AG09319 (cell line): ENCODE results near the gene ZNF335.

ENCODE experiments used
- DNase-seq: peaks from one replicate; pipeline ENCODE4 v3.0.0-alpha.2; 2010; ENCODE audit warnings: low read depth; ENCODE audit errors: extremely low read depth
- TF ChIP-seq, protein P1 (sequence below): IDR thresholded peaks from 2 replicates; pipeline ENCODE4 v1.5.1; 2011; ENCODE audit warnings: low read depth, mild to moderate bottlenecking, inconsistent platforms, low read length, moderate library complexity

ZNF335 gene

DNA sequence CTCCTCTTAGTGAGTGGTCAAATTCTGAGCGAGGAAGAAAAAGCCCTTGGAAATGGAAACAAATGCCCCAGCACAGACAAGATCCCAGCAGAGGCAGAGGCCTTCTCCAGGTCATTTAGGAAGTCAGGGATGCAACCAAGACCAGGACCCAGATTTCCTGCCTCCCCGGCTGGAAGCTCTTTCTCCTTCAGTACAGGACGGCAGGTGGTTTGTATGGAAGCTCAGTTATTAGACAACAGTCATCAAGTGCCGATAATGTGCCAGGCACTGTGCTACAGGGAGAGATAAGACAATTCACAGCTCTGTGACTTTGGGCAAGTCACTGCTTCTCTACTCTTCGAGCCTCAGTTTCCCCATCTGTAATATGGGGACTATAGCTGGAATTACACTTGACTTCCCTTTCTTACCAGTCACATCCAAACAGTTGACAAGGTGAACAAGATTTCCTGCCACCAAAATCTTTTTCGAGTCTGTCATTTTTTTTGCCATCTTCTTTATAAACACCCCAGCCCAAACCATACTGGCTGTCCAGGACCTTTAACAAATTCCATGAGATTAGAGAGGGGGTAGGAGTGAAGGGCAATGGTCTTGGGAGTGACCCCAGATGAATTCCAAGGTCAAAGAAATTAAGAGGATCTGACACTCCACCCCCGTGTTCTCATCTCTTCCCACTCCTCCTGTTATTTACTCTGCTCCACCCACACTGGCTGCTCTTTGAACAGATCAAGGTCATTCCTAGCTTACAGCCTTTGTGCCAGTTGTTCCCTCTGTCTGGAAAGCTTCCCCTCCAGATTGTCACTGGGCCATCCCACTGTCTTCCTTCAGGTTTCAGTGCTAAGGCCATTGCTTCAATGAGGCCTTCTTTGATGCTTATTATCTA is 42.8 kb upstream of the ZNF335 start:
- TF ChIP-seq, protein P1, sequence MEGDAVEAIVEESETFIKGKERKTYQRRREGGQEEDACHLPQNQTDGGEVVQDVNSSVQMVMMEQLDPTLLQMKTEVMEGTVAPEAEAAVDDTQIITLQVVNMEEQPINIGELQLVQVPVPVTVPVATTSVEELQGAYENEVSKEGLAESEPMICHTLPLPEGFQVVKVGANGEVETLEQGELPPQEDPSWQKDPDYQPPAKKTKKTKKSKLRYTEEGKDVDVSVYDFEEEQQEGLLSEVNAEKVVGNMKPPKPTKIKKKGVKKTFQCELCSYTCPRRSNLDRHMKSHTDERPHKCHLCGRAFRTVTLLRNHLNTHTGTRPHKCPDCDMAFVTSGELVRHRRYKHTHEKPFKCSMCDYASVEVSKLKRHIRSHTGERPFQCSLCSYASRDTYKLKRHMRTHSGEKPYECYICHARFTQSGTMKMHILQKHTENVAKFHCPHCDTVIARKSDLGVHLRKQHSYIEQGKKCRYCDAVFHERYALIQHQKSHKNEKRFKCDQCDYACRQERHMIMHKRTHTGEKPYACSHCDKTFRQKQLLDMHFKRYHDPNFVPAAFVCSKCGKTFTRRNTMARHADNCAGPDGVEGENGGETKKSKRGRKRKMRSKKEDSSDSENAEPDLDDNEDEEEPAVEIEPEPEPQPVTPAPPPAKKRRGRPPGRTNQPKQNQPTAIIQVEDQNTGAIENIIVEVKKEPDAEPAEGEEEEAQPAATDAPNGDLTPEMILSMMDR, result no peak
- no peak for DNase-seq

DNA sequence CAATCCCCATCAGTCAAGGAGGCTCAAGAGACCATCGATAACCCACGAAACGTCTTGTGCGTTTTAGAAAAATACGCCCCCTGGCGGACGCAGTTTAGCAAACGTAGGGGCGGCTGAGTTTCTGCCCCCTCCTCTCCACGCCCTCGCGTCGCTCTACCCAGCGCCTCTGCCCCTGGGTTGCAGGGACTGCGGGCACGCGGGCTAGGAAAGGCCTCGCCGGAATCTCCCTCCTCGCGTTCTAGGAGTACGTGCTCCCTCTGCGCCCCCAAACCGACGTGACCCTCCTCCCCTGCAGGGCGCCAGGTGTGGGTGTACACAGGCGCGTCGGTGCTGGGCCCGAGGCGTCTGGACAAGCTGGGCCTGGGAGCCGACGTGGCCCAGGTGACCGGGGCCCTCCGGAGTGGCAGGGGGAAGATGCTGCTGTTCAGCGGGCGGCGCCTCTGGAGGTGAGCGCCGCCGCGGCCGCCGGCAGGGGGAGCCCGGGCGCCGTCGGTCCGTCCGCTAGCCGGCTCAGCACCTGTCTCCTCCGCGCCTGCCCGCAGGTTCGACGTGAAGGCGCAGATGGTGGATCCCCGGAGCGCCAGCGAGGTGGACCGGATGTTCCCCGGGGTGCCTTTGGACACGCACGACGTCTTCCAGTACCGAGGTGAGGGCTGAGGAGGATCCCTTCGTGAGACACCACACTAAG is 42.0 kb upstream of the ZNF335 start:
- no peak for DNase-seq
- TF ChIP-seq, protein P1, result peak; percentile 60

DNA sequence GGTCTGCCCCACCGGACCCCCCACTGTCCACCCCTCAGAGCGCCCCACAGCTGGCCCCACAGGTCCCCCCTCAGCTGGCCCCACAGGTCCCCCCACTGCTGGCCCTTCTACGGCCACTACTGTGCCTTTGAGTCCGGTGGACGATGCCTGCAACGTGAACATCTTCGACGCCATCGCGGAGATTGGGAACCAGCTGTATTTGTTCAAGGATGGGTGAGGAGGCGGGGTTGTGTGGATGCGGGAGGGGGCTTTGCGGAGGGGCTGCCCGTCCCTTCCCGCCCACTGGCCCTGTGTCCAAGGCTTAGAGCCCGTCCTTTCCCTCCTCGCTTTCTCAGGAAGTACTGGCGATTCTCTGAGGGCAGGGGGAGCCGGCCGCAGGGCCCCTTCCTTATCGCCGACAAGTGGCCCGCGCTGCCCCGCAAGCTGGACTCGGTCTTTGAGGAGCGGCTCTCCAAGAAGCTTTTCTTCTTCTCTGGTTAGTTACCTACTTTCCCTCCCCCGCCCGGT is 41.4 kb upstream of the ZNF335 start:
- TF ChIP-seq, protein P1, result no peak
- DNase-seq, result no peak

DNA sequence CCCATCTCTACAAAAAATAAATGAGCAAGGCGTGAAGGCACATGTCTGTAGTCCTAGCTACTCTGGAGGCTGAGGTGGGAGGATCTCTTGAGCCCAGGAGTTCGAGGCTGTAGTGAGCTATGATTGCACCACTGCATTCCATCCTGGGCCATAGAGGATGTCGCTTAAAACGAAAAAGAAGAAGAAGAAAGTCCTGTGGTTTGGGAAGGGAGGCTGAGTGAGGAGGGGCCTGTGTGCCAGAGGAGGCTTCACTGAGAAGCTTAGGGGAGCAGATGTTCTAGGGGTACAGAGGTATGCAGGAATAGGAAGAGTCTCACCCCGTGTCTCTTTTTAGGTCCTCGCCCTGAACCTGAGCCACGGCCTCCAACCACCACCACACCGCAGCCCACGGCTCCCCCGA is 40.9 kb upstream of the ZNF335 start:
- no peak for DNase-seq
- TF ChIP-seq, protein P1, result no peak

DNA sequence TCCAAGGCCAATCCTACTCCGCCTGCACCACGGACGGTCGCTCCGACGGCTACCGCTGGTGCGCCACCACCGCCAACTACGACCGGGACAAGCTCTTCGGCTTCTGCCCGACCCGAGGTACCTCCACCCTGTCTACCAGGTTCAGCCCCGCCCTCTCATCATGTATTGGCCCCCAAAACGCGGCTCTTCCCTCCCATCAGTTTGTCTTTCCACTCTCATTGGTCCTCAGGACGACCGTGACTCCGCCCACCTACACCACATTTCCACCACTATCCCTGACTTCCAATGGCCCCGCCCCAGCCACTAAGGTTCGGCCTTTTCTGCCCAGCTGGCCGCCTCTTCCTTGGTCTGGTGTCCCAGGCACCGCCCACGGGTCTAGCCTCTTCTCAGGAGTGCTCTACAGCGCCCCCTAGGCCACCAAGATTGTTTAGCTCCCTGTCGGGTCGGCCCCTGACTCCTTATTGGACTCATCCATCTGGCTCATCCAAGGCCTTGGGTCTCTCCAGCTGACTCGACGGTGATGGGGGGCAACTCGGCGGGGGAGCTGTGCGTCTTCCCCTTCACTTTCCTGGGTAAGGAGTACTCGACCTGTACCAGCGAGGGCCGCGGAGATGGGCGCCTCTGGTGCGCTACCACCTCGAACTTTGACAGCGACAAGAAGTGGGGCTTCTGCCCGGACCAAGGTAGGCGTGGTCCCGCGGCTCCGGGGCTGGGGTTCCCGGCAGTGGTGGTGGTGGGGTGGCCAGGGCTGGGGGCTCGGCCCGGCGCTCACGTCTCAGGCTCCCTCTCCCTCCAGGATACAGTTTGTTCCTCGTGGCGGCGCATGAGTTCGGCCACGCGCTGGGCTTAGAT is 39.9 kb upstream of the ZNF335 start:
- TF ChIP-seq, protein P1, result peak; percentile 7; the same call in 1 of the 2 replicates
- no peak for DNase-seq

DNA sequence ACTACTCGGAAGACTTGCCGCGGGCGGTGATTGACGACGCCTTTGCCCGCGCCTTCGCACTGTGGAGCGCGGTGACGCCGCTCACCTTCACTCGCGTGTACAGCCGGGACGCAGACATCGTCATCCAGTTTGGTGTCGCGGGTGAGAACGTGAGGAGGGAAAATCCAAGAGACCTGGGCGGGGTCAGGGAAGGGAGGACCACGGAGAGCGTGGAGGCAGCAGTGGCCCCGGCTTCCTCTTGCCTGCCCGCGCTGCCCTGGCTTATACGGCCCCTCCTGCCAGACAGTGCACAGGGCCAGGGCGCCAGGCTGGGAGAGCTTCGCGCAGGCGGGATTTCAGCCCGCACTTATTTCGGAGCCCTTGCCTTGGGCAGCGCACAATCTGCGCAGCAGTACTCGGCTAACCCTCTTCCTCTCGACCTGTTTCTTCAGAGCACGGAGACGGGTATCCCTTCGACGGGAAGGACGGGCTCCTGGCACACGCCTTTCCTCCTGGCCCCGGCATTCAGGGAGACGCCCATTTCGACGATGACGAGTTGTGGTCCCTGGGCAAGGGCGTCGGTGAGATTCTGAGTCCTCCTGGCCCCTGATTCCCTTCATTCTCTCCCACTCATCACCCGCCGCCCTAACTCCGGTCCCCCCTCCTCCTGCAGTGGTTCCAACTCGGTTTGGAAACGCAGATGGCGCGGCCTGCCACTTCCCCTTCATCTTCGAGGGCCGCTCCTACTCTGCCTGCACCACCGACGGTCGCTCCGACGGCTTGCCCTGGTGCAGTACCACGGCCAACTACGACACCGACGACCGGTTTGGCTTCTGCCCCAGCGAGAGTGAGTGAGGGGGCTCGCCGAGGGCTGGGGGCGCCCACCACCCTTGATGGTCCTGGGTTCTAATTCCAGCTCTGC is 38.7 kb upstream of the ZNF335 start:
- TF ChIP-seq, protein P1, result no peak
- DNase-seq, result no peak
